ENCODE data around the gene SORBS1.

SORBS1 gene

DNA sequence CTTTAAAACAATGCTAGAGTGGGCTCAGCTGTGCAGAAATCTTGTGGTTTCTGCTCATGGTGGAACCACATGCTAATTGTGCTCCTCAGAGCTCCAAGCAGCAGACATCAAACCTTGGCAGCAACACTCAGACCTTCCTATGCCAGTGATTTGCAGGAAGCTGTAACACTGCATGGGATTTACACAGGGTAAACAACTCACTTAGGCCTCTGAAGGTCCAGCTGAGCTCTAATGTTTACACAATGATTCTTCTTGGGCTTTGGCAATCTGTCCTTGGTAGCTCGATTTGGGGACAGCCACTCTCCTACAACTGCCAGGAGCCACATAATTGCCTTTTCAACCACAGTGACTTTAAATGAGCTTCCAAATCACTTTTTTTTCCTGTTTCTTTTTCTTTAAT is 172.6 kb downstream of the SORBS1 start:
- no peak overlapping the region for H3K27ac ChIP-seq
- H3K27me3 ChIP-seq (ENCODE audit: insufficient read depth, low read depth): no peaks in the 10 kb centered on the region
- no peak overlapping the region for H3K4me2 ChIP-seq
- H3K36me3 ChIP-seq (ENCODE audit: insufficient read depth): no peaks in the 10 kb centered on the region
- H2AFZ ChIP-seq (ENCODE audit: low read depth): no peak overlapping the region
- TF ChIP-seq, protein P1, sequence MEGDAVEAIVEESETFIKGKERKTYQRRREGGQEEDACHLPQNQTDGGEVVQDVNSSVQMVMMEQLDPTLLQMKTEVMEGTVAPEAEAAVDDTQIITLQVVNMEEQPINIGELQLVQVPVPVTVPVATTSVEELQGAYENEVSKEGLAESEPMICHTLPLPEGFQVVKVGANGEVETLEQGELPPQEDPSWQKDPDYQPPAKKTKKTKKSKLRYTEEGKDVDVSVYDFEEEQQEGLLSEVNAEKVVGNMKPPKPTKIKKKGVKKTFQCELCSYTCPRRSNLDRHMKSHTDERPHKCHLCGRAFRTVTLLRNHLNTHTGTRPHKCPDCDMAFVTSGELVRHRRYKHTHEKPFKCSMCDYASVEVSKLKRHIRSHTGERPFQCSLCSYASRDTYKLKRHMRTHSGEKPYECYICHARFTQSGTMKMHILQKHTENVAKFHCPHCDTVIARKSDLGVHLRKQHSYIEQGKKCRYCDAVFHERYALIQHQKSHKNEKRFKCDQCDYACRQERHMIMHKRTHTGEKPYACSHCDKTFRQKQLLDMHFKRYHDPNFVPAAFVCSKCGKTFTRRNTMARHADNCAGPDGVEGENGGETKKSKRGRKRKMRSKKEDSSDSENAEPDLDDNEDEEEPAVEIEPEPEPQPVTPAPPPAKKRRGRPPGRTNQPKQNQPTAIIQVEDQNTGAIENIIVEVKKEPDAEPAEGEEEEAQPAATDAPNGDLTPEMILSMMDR (conservative IDR thresholded peaks at IDR 0.05; ENCODE audit: low read depth, low read length): no peak
- no peak overlapping the region for H3K9ac ChIP-seq
- no peaks in the 10 kb centered on the region for H4K20me1 ChIP-seq (ENCODE audit: insufficient read depth)
- H3K79me2 ChIP-seq (ENCODE audit: insufficient read depth, low read depth): no peaks in the 10 kb centered on the region
- H3K4me1 ChIP-seq (ENCODE audit: low read depth, poor library complexity, severe bottlenecking): peaks cover 15% of the 10 kb centered on the region
- H3K4me3 ChIP-seq (IDR thresholded peaks at IDR 0.05; ENCODE audit: insufficient read depth, low read depth, low read length): no peak overlapping the region

DNA sequence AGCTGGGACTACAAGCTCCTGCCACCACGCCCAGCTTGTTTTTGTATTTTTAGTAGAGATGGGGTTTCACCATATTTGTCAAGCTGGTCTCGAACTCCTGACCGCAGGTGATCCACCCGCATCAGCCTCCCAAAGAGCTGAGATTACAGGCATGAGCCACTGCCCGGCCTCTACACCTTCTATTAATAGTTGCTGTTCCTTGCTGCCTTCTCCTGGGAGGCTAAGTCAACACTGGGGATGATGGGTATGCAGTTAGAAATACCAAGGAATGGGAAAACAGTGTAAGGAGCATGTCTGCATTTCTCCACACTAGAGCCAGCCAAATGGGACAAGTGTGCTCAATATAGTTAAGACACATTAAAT is 173.1 kb downstream of the SORBS1 start:
- Histone ChIP-seq H3K4me3 (IDR thresholded peaks at IDR 0.05; ENCODE audit: insufficient read depth, low read depth, low read length) (no peak overlapping the region), H3K4me2 (no peak overlapping the region), H3K27ac (no peak overlapping the region), H4K20me1 (ENCODE audit: insufficient read depth) (no peaks in the 10 kb centered on the region), H3K36me3 (ENCODE audit: insufficient read depth) (no peaks in the 10 kb centered on the region), H3K4me1 (ENCODE audit: low read depth, poor library complexity, severe bottlenecking) (peaks cover 11% of the 10 kb centered on the region), H3K27me3 (ENCODE audit: insufficient read depth, low read depth) (no peaks in the 10 kb centered on the region), H3K9ac (no peak overlapping the region), H3K79me2 (ENCODE audit: insufficient read depth, low read depth) (no peaks in the 10 kb centered on the region), H2AFZ (ENCODE audit: low read depth) (no peak overlapping the region)
- TF ChIP-seq, protein P1 (conservative IDR thresholded peaks at IDR 0.05; ENCODE audit: low read depth, low read length): no peak

DNA sequence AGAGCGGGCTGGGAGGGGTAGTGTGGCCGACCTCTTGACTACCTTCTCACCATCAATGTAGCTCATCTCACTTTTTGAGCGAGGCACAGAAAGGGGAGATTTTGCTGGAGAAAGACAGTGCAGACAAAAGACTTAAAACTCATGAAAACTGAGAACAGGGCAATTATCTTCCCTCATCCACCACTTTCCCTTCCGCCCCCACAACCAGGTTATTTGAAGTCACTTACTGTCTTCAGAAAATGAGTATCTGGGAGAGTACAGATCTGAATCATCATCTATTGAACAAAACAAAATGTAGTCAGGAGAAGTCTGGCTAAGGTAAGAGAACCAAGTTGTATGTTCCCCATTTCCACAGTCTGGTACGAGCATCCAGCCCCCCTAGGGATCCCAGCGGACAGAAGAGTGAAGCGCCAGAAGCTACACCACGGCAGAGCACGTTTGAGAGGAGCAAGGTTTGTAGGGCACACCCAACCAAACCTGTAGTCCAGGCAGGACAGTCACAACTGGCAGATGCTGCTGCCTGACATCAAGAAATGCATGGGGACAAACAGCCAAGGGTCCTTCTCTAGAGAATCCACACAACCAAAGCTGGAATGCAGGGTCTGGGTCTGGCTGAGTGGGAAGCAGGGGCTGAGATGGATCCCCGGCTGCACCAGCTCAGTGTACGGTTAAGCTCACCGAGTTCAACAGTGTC is 177.0 kb downstream of the SORBS1 start:
- Histone ChIP-seq H3K4me1 (ENCODE audit: low read depth, poor library complexity, severe bottlenecking) (no peaks in the 10 kb centered on the region), H4K20me1 (ENCODE audit: insufficient read depth) (no peaks in the 10 kb centered on the region), H3K27me3 (ENCODE audit: insufficient read depth, low read depth) (no peaks in the 10 kb centered on the region), H2AFZ (ENCODE audit: low read depth) (no peak overlapping the region), H3K9ac (no peak overlapping the region), H3K79me2 (ENCODE audit: insufficient read depth, low read depth) (no peaks in the 10 kb centered on the region), H3K4me2 (no peak overlapping the region), H3K4me3 (IDR thresholded peaks at IDR 0.05; ENCODE audit: insufficient read depth, low read depth, low read length) (no peak overlapping the region), H3K36me3 (ENCODE audit: insufficient read depth) (no peaks in the 10 kb centered on the region), H3K27ac (no peak overlapping the region)
- TF ChIP-seq, protein P1 (conservative IDR thresholded peaks at IDR 0.05; ENCODE audit: low read depth, low read length): no peak

DNA sequence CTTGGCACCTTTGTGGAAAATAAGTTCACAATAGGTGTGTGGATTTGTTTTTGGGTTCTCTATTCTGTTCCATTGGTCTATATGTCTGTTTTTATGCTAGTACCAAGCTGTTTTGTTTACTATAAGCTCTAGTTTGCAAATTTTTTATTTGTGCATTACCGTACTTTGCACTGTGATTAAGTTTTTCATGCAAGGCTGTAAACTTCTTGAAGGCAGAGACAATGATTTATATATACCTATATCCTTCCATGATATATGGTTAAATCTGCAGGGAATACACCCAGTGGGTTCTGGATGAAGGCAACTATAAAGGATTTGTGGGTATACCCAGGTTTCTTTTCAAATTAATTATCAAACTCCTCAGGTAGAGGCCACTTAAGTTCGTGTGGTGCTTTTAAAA is 178.6 kb downstream of the SORBS1 start:
- no peaks in the 10 kb centered on the region for H4K20me1 ChIP-seq (ENCODE audit: insufficient read depth)
- H3K27ac ChIP-seq: no peak overlapping the region
- H3K4me3 ChIP-seq (IDR thresholded peaks at IDR 0.05; ENCODE audit: insufficient read depth, low read depth, low read length): no peak overlapping the region
- H3K27me3 ChIP-seq (ENCODE audit: insufficient read depth, low read depth): no peaks in the 10 kb centered on the region
- H3K9ac ChIP-seq: no peak overlapping the region
- H3K79me2 ChIP-seq (ENCODE audit: insufficient read depth, low read depth): no peaks in the 10 kb centered on the region
- no peaks in the 10 kb centered on the region for H3K36me3 ChIP-seq (ENCODE audit: insufficient read depth)
- H3K4me1 ChIP-seq (ENCODE audit: low read depth, poor library complexity, severe bottlenecking): no peaks in the 10 kb centered on the region
- no peak overlapping the region for H2AFZ ChIP-seq (ENCODE audit: low read depth)
- no peak overlapping the region for H3K4me2 ChIP-seq
- TF ChIP-seq, protein P1 (conservative IDR thresholded peaks at IDR 0.05; ENCODE audit: low read depth, low read length): no peak

Measured in KMS-11 (cell line).